Ectodermal cell (in vitro differentiated cells): Measurements from ENCODE around the gene NEK7.

ENCODE experiments used
- H3K27ac ChIP-seq: 2 replicates; pipeline ENCODE4 v1.7.0; 2013; ENCODE audit warnings: mild to moderate bottlenecking, low read depth, low read length; ENCODE audit not compliant: insufficient read depth, poor library complexity, severe bottlenecking
- H3K27me3 ChIP-seq: 2 replicates; pipeline ENCODE4 v1.7.0; 2013; ENCODE audit warnings: mild to moderate bottlenecking, low read length; ENCODE audit not compliant: insufficient read depth, control insufficient read depth, poor library complexity, severe bottlenecking
- H3K36me3 ChIP-seq: one replicate; pipeline ENCODE4 v1.7.0; 2013; ENCODE audit warnings: low read length; ENCODE audit not compliant: control insufficient read depth, insufficient read depth
- H3K4me1 ChIP-seq: one replicate; pipeline ENCODE4 v1.7.0; 2013; ENCODE audit warnings: low read length; ENCODE audit not compliant: control insufficient read depth, insufficient read depth
- H3K4me3 ChIP-seq: 2 replicates; pipeline ENCODE4 v1.7.0; 2013; ENCODE audit warnings: low read depth, low read length, control low read depth; ENCODE audit not compliant: insufficient read depth
- H3K9me3 ChIP-seq: 2 replicates; pipeline ENCODE4 v1.7.0; 2013; ENCODE audit warnings: mild to moderate bottlenecking, low read length, moderate library complexity; ENCODE audit not compliant: control insufficient read depth
- WGBS, 2 experiments: methylation state at CpG; one replicate each; pipeline ENCODE4 v1.1.7; 2013; ENCODE audit warnings: missing lambda C conversion rate in 2 of 2; 5-methylcytosine and 5-hydroxymethylcytosine counted together

NEK7 gene

GRCh38 chr1:198168227-198168626, 11.4 kb downstream of the NEK7 start:
- 85 to 87% methylated on average over 3 of the region's 3 CpGs for WGBS, 2 experiments
- Histone ChIP-seq H3K36me3 (no peaks in the 10 kb centered on the region), H3K9me3 (no peaks in the 10 kb centered on the region), H3K27ac (no peak overlapping the region), H3K4me1 (peaks cover 19% of the 10 kb centered on the region), H3K27me3 (no peaks in the 10 kb centered on the region), H3K4me3 (no peak overlapping the region)

DNA sequence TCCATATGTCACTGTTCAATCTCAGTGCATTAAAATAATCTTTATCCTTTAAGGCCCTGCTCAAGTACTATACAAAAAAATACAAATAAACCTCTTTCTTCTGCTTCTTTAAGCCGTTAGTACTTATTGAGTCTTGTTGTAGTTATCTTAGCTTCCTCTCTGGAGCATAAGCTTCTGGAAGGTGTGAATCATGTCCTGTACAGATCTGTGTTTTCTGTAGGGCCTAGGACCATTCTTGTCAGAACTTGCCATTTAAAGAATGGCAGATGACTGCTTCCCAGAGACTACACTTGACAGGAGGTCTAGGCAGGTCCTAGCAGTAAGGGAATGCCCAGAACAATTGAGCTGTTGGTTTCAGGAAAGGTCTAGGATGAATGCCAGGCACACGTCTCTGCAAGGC, 12.9 kb downstream of the NEK7 start:
- 92 to 96% methylated on average over 2 of the region's 2 CpGs for WGBS, 2 experiments
- Histone ChIP-seq H3K27ac (no peak overlapping the region), H3K36me3 (no peaks in the 10 kb centered on the region), H3K4me3 (no peak overlapping the region), H3K27me3 (no peaks in the 10 kb centered on the region), H3K9me3 (no peaks in the 10 kb centered on the region), H3K4me1 (peaks cover 19% of the 10 kb centered on the region)

DNA sequence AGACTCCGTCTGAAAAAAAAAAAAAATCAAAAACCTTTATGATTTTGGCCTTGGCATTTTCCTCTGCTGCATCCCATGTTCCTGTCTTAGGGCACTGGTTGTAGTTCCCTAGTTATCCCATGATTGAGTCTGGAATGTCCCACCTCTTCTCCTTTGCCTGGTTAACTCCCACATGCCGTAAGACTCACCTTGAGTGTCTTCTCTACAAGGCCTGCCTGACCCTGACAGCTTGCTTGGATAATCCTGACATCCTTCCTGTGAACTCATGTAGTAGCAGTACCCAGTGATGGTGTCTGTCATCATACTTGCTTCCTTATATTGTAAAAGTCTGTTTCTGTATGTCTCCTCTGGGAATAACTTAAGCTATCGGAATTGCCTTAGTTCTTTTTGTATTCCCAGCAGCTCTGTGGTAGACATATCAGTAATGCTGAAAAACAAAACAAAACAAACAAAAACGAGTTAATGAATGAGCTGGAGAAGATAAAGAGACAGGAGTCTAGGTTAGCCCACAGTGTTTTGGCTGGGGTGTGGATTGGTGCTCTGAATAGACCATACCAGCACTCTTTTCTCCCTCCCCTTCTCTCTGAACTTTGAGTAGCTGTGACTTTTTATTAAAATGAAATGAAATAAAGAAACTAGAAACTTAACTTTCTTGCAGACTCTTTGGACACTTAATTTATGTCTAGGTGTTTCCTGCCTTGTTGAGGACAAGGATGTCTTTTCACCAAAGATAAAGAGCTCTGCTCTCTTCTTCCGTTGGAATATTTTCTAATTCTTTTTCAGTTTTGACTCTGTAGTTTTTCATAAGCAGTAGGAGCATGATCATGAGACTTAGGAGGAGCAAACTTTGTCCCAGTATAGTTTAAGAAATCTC, 15.1 kb downstream of the NEK7 start:
- peaks cover 5% of the 10 kb centered on the region for H3K4me1 ChIP-seq
- no peaks in the 10 kb centered on the region for H3K27me3 ChIP-seq
- WGBS, 2 experiments, result 90 to 93% methylated on average over 3 to 5 of the region's 5 CpGs

GRCh38 chr1:198173832-198174231, 17.0 kb downstream of the NEK7 start:
- Histone ChIP-seq H3K4me1 (no peaks in the 10 kb centered on the region), H3K27me3 (no peaks in the 10 kb centered on the region), H3K27ac (no peak overlapping the region)

More for the DNA sequence above, 15.1 kb downstream of the NEK7 start:
- Histone ChIP-seq H3K36me3 (no peaks in the 10 kb centered on the region), H3K9me3 (no peaks in the 10 kb centered on the region), H3K4me3 (no peak overlapping the region), H3K27ac (no peak overlapping the region)

DNA sequence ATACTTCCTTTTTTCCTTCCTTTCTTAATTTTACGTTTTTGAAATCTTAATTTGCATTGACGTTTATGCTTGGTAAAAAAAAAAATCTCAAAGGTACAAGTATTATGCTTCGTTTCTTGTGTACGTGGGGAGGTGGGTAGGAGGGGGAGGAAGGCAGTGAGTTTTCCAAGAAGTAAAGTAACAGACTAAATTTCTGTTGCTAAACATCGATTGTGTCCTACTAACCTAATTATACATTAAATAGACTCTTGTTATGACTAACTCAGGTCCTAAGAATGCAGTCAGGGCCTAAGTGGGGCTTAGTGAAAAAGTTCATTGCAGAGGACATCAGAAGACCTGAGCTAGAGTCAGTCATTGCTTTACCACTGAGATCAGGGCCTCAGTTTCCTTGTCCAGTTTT, 17.5 kb downstream of the NEK7 start:
- Histone ChIP-seq H3K4me3 (no peak overlapping the region), H3K27me3 (no peaks in the 10 kb centered on the region), H3K27ac (no peak overlapping the region), H3K36me3 (no peaks in the 10 kb centered on the region), H3K4me1 (no peaks in the 10 kb centered on the region), H3K9me3 (no peaks in the 10 kb centered on the region)
- whole genome bisulfite sequencing, 2 experiments, result 57 to 80% methylated on average over 3 to 4 of the region's 5 CpGs

More at GRCh38 chr1:198173832-198174231, 17.0 kb downstream of the NEK7 start:
- no peak overlapping the region for H3K4me3 ChIP-seq
- H3K9me3 ChIP-seq, result no peaks in the 10 kb centered on the region
- no peaks in the 10 kb centered on the region for H3K36me3 ChIP-seq

GRCh38 chr1:198175423-198176170, 18.8 kb downstream of the NEK7 start:
- Histone ChIP-seq H3K27ac (no peak overlapping the region), H3K4me1 (no peaks in the 10 kb centered on the region), H3K27me3 (no peaks in the 10 kb centered on the region), H3K9me3 (no peaks in the 10 kb centered on the region), H3K36me3 (no peaks in the 10 kb centered on the region), H3K4me3 (no peak overlapping the region)
- 83 to 88% methylated on average over 4 to 5 of the region's 5 CpGs for WGBS, 2 experiments

DNA sequence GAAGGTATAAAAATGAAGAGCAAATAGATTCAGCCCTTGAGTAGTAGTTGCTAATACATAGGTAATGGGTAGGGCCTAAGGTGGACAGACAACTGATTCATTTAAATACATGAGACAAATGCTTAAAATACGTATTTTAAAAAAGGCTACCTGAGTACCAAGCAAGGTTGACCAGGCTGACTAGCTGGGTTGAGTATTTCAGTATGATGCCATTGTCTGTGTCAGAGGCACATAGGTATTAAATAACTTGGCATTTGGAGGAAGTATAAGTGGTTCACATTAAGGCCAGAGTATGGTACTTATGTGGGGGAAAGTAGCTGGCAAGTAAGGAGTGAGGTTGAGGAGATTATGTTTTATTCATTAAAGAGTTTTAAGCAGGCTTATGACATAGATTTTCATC, 19.4 kb downstream of the NEK7 start:
- 93 to 100% methylated on average over 1 of the region's 1 CpG for WGBS, 2 experiments
- H3K4me1 ChIP-seq, result no peaks in the 10 kb centered on the region
- no peak overlapping the region for H3K27ac ChIP-seq
- no peaks in the 10 kb centered on the region for H3K9me3 ChIP-seq
- no peaks in the 10 kb centered on the region for H3K36me3 ChIP-seq
- H3K27me3 ChIP-seq, result no peaks in the 10 kb centered on the region
- H3K4me3 ChIP-seq, result no peak overlapping the region

DNA sequence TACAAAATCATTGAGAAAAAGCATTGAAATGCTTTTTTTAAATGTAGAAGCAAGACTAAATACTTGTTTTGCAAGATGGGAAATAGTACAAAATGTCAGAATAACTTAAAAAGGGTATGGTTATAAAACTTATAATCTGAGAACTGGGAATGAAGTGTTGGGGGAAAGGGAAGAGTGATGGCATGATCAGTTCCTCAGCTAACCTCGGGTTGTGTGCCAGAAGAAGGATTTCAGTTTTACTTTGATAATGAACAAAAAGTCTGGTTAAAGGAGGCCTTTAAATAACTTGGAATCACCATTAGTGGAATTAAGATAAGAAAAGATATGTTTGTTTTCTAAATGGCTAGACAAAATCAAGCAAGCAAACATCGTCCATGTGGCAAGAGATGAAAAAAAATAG, 20.7 kb downstream of the NEK7 start:
- Histone ChIP-seq H3K36me3 (no peaks in the 10 kb centered on the region), H3K4me1 (no peaks in the 10 kb centered on the region), H3K9me3 (no peaks in the 10 kb centered on the region), H3K4me3 (no peak overlapping the region), H3K27me3 (no peaks in the 10 kb centered on the region), H3K27ac (no peak overlapping the region)
- WGBS, 2 experiments, result 83 to 92% methylated on average over 1 to 2 of the region's 2 CpGs

DNA sequence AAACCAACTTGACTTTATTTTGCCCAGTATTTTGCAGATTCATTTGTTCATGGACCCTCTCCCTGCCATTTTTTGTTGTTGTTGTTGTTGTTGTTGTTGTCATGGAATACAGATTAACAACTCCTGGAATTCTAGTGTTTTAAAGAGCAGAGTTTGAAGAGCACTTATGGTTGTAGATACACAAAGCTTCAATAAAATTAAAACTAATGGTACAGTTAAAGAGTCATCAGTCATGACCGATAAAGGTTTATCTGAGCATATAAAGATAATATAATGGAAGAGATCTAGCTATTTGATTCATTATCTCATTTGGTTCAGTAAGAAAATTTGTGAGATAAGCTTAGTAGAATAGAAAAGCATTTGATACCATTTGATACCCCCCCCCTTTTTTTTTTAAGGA, 21.8 kb downstream of the NEK7 start:
- no peaks in the 10 kb centered on the region for H3K27me3 ChIP-seq
- H3K9me3 ChIP-seq, result no peaks in the 10 kb centered on the region
- no peak overlapping the region for H3K4me3 ChIP-seq
- no peak overlapping the region for H3K27ac ChIP-seq
- WGBS, 2 experiments, result 100% methylated on average over 1 of the region's 1 CpG; no CpG with 5 or more reads in 1 of the 2 experiments
- no peaks in the 10 kb centered on the region for H3K4me1 ChIP-seq
- no peaks in the 10 kb centered on the region for H3K36me3 ChIP-seq

GRCh38 chr1:198179556-198179981, 22.8 kb downstream of the NEK7 start:
- WGBS, 2 experiments, result 70 to 81% methylated on average over 2 of the region's 2 CpGs
- Histone ChIP-seq H3K4me1 (no peaks in the 10 kb centered on the region), H3K27me3 (no peaks in the 10 kb centered on the region), H3K9me3 (no peaks in the 10 kb centered on the region), H3K4me3 (no peak overlapping the region), H3K36me3 (no peaks in the 10 kb centered on the region), H3K27ac (no peak overlapping the region)
